DND-41 (cell line): ENCODE results near the gene WNT11.

Experiments used
- ATAC-seq: fragments of 200-7000 bp; cut with Tn5 transposase; 3 replicates; pipeline ENCODE4 v1.9.1; 2021; ENCODE audit warnings: low read depth; ENCODE audit not compliant: insufficient read depth
- DNase-seq: peaks from one replicate; pipeline ENCODE4 v3.0.0-alpha.2; 2020
- H2AFZ ChIP-seq: 2 replicates; pipeline ENCODE4 v1.6.0; 2012; ENCODE audit warnings: low read depth, low read length
- H3K27ac ChIP-seq: 2 replicates; pipeline ENCODE4 v1.5.1; 2012; ENCODE audit warnings: low read length, inconsistent platforms
- H3K27me3 ChIP-seq: fragments of 200-600 bp; sonication (generic); 2 replicates; pipeline ENCODE4 v1.6.0; 2012; ENCODE audit warnings: low read length, mild to moderate bottlenecking, inconsistent platforms; ENCODE audit not compliant: insufficient read depth, poor library complexity
- H3K36me3 ChIP-seq: 2 replicates; pipeline ENCODE4 v1.5.1; 2012; ENCODE audit warnings: low read length, inconsistent platforms; ENCODE audit not compliant: insufficient read depth
- H3K4me1 ChIP-seq: 2 replicates; pipeline ENCODE4 v1.5.1; 2012; ENCODE audit warnings: mild to moderate bottlenecking, low read length; ENCODE audit not compliant: insufficient read depth
- H3K4me2 ChIP-seq: 2 replicates; pipeline ENCODE4 v1.6.0; 2012; ENCODE audit warnings: mild to moderate bottlenecking, moderate library complexity, low read length, inconsistent platforms; ENCODE audit not compliant: insufficient read depth
- H3K4me3 ChIP-seq, 2 experiments: fragments of 200-600 bp in 1 of 2; shearing (Covaris generic) in 1 of 2; 2 replicates each; pipeline ENCODE4 v1.5.1; 2012 to 2016; ENCODE audit warnings: inconsistent platforms in 2 of 2, low read length in 2 of 2, mild to moderate bottlenecking in 2 of 2, low read depth in 1 of 2, moderate library complexity in 1 of 2
- H3K79me2 ChIP-seq: 2 replicates; pipeline ENCODE4 v1.6.0; 2012; ENCODE audit warnings: low read length, inconsistent platforms; ENCODE audit not compliant: insufficient read depth
- H3K9ac ChIP-seq: 2 replicates; pipeline ENCODE4 v1.6.0; 2012; ENCODE audit warnings: low read depth, mild to moderate bottlenecking, inconsistent platforms, low read length, moderate library complexity
- H3K9me3 ChIP-seq: 2 replicates; pipeline ENCODE4 v1.5.1; 2012; ENCODE audit warnings: low read length, moderate library complexity, mild to moderate bottlenecking, inconsistent platforms; ENCODE audit not compliant: insufficient read depth, severe bottlenecking
- H4K20me1 ChIP-seq: 2 replicates; pipeline ENCODE4 v1.6.0; 2012; ENCODE audit warnings: low read length; ENCODE audit not compliant: insufficient read depth
- CTCF ChIP-seq: IDR thresholded peaks from 2 replicates; pipeline ENCODE4 v1.5.1; 2012; ENCODE audit warnings: borderline replicate concordance, low read length, moderate library complexity, mild to moderate bottlenecking; ENCODE audit not compliant: poor library complexity, severe bottlenecking; ENCODE audit errors: extremely low read depth
- EZH2 ChIP-seq: IDR thresholded peaks from 3 replicates; pipeline ENCODE4 v1.6.1; 2012; ENCODE audit warnings: borderline replicate concordance, low read depth, mild to moderate bottlenecking, moderate library complexity, low read length, inconsistent platforms; ENCODE audit not compliant: severe bottlenecking

Gene WNT11

GRCh38 chr11:76237914-76238313 is 31.6 kb upstream of the WNT11 start:
- H3K4me2 ChIP-seq = no peak overlapping the region
- no peaks in the 10 kb centered on the region for H3K36me3 ChIP-seq
- H3K79me2 ChIP-seq = no peaks in the 10 kb centered on the region
- ATAC-seq (no peak), DNase-seq (no peak)
- H3K4me3 ChIP-seq = no peak overlapping the region
- no peak for TF ChIP-seq EZH2
- TF ChIP-seq CTCF = peak; percentile 49
- no peaks in the 10 kb centered on the region for H3K9me3 ChIP-seq
- H3K4me1 ChIP-seq = peaks cover 26% of the 10 kb centered on the region
- H3K9ac ChIP-seq = no peak overlapping the region
- no peak overlapping the region for H2AFZ ChIP-seq
- no peak overlapping the region for H3K27ac ChIP-seq
- H4K20me1 ChIP-seq = no peaks in the 10 kb centered on the region
- peaks cover 2% of the 10 kb centered on the region for H3K27me3 ChIP-seq

- Histone ChIP-seq H3K9ac (no peak overlapping the region), H4K20me1 (no peaks in the 10 kb centered on the region), H3K9me3 (no peaks in the 10 kb centered on the region), H3K27me3 (no peaks in the 10 kb centered on the region), H3K27ac (no peak overlapping the region), H3K36me3 (no peaks in the 10 kb centered on the region), H3K4me3 (peak overlapping the region in 1 of 2 experiments; percentile 94; a peak in 1 of 4 replicates), H3K79me2 (no peaks in the 10 kb centered on the region), H3K4me1 (peaks cover 31% of the 10 kb centered on the region), H3K4me2 (peak overlapping the region; percentile 94; the same call in 1 of the 2 replicates), H2AFZ (no peak overlapping the region; the same call in 1 of the 2 replicates)
- TF ChIP-seq EZH2 (no peak), CTCF (no peak)
- no peak for DNase-seq
- ATAC-seq = no peak
These were observed 30.8 kb upstream of the WNT11 start for GRCh38 chr11:76237000-76237649.

- peaks cover 39% of the 10 kb centered on the region for H3K4me1 ChIP-seq
- DNase-seq (peak; percentile 63), ATAC-seq (peak; percentile 29)
- peak overlapping the region; percentile 88 for H2AFZ ChIP-seq
- H3K36me3 ChIP-seq = no peaks in the 10 kb centered on the region
- peak overlapping the region; percentile 68 for H3K27ac ChIP-seq
- H3K9ac ChIP-seq = peak overlapping the region; percentile 62
- peaks cover 7% of the 10 kb centered on the region for H4K20me1 ChIP-seq
- TF ChIP-seq CTCF (no peak), EZH2 (no peak)
- no peaks in the 10 kb centered on the region for H3K27me3 ChIP-seq
- H3K9me3 ChIP-seq = no peaks in the 10 kb centered on the region
- peak overlapping the region; percentile 94 for H3K4me2 ChIP-seq
- peak overlapping the region; percentile 74 to 94 for H3K4me3 ChIP-seq
- H3K79me2 ChIP-seq = no peaks in the 10 kb centered on the region
These were observed 30.0 kb upstream of the WNT11 start for GRCh38 chr11:76236092-76236999.
